ENCODE data around the gene PHEX. TPM values are rescaled to one million over a fixed set of nuclear protein-coding genes. Genes with fewer than 3 reads are reported as not detected.

PHEX gene
- total and polyA plus RNA-seq, 8 donors, result 0.05 to 0.73 (median 0.14) TPM; not detected in 5

DNA sequence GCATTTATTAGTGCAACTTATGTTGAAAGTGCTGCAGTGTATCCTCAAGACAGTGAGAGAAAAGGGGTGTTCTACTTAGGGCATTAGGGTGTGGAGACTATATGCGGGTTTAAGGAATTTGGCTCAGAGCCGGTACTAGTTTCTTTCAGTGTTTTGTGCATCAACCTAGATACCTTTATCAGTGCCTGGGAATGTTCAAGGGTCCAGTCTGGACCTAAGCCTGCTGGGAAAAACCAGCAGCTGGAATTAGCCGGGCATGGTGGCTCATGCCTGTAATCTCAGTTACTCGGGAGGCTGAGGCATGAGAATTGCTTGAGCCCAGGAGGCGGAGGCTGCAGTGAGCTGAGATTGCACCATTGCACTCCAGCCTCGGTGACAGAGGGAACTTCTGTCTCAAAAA, 7.4 kb downstream of the PHEX start:
- Histone ChIP-seq H3K36me3 (no peaks in the 10 kb centered on the region), H3K4me1 (no peaks in the 10 kb centered on the region), H3K4me3 (no peak overlapping the region), H3K27me3 (no peaks in the 10 kb centered on the region), H3K9me3 (no peaks in the 10 kb centered on the region), H3K27ac (no peak overlapping the region)
- TF ChIP-seq EP300 (IDR thresholded peaks at IDR 0.05) (no peak), POLR2A (IDR thresholded peaks at IDR 0.05) (no peak), POLR2AphosphoS5 (IDR thresholded peaks at IDR 0.05) (no peak)
- TF ChIP-seq, protein P1, sequence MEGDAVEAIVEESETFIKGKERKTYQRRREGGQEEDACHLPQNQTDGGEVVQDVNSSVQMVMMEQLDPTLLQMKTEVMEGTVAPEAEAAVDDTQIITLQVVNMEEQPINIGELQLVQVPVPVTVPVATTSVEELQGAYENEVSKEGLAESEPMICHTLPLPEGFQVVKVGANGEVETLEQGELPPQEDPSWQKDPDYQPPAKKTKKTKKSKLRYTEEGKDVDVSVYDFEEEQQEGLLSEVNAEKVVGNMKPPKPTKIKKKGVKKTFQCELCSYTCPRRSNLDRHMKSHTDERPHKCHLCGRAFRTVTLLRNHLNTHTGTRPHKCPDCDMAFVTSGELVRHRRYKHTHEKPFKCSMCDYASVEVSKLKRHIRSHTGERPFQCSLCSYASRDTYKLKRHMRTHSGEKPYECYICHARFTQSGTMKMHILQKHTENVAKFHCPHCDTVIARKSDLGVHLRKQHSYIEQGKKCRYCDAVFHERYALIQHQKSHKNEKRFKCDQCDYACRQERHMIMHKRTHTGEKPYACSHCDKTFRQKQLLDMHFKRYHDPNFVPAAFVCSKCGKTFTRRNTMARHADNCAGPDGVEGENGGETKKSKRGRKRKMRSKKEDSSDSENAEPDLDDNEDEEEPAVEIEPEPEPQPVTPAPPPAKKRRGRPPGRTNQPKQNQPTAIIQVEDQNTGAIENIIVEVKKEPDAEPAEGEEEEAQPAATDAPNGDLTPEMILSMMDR (IDR thresholded peaks at IDR 0.05), result no peak
- WGBS, 5 donors, result 82 to 92% (median 85%) methylated on average over 4 to 6 of the region's 6 CpGs
- no peak for DNase-seq
- intact Hi-C loops (cut with DNase I; ENCODE audit: low total_unique reads), result no loop called here

DNA sequence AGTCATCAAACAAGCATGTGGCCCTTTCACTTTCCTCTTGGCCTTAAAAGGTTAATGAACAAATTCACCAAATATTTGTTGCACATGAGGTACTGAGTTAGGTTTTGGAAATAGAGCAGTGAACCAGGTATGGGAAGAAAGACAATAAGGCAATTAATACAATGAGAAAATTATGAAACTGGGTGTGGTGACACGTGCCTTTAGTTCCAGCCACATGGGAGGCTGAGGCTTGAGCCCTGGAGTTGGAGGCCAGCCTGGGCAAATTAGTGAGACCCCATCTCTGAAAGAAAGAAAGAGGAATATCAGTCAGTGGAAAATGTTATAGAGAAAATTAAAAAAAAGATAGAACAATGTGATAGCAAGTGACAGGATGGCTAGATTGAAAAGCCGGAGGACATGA, 8.1 kb downstream of the PHEX start:
- Histone ChIP-seq H3K9me3 (no peaks in the 10 kb centered on the region), H3K27me3 (no peaks in the 10 kb centered on the region), H3K4me1 (no peaks in the 10 kb centered on the region), H3K4me3 (no peak overlapping the region), H3K36me3 (no peaks in the 10 kb centered on the region), H3K27ac (no peak overlapping the region)
- intact Hi-C loops (cut with DNase I; ENCODE audit: low total_unique reads), result no loop called here
- DNase-seq, result no peak
- 77 to 94% (median 89%) methylated on average over 2 of the region's 2 CpGs for WGBS, 5 donors
- no peak for TF ChIP-seq POLR2AphosphoS5 (IDR thresholded peaks at IDR 0.05)
- no peak for TF ChIP-seq POLR2A (IDR thresholded peaks at IDR 0.05)
- TF ChIP-seq, protein P1 (IDR thresholded peaks at IDR 0.05), result no peak
- no peak for TF ChIP-seq EP300 (IDR thresholded peaks at IDR 0.05)

DNA sequence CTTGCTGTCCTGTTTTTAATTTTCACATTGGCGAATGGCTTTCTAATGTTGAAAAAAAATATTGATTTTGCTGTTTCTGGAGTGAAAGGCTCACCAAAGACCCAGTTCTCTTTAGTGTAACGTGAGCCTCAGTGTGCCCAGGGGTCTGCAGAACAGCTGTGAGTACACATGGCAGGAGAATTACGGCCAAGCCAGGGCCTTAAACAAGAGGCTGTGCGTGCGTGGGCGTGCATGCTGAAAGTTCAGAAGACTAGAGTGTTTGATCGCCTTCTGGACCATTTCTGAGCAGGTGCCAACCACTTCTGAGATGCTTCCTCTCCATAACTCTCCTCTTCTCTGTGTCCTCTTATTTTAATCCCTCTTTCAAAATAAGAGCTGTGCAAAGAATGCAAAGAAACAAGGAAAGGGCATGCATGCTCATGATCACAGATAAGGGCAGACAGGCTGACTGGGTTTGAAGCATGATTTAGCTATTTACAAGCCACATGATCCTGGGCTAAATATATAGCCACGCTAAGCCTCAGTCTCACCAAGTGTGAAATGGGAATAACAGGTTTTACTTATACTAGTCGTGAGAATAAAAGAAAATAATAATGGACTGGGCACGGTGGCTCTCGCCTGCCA, 9.9 kb downstream of the PHEX start:
- H3K9me3 ChIP-seq, result no peaks in the 10 kb centered on the region
- WGBS, 5 donors, result 73 to 80% (median 77%) methylated on average over 10 to 11 of the region's 11 CpGs
- no peak overlapping the region for H3K27ac ChIP-seq
- H3K36me3 ChIP-seq, result no peaks in the 10 kb centered on the region
- TF ChIP-seq POLR2AphosphoS5 (IDR thresholded peaks at IDR 0.05), result no peak
- TF ChIP-seq, protein P1 (IDR thresholded peaks at IDR 0.05), result no peak
- TF ChIP-seq POLR2A (IDR thresholded peaks at IDR 0.05), result no peak
- TF ChIP-seq EP300 (IDR thresholded peaks at IDR 0.05), result no peak
- DNase-seq, result no peak
- H3K27me3 ChIP-seq, result no peaks in the 10 kb centered on the region
- no peaks in the 10 kb centered on the region for H3K4me1 ChIP-seq
- intact Hi-C loops (cut with DNase I; ENCODE audit: low total_unique reads), result no loop called here
- H3K4me3 ChIP-seq, result no peak overlapping the region

DNA sequence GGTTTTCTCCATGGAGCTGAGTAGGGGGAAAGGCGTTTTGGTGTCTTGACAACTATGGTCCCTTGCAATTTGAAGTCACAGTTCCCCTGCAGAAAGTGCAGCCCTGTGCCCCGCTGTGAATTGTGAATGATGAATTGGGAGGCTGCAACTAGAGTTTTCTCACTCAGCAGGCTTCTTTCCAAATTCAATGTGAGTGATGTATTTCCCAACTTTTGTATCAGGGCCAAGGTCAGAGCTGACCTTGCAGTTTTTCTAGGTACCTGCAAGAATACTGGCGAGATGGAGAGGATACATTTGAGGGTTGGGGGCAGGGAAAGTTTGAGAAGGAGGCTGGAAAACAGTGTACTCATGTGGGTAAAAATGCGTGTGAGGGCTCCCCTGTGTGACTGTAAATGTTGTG, 11.7 kb downstream of the PHEX start:
- H3K27ac ChIP-seq, result no peak overlapping the region
- DNase-seq, result no peak
- H3K4me3 ChIP-seq, result no peak overlapping the region
- H3K36me3 ChIP-seq, result no peaks in the 10 kb centered on the region
- TF ChIP-seq POLR2AphosphoS5 (IDR thresholded peaks at IDR 0.05) (no peak), EP300 (IDR thresholded peaks at IDR 0.05) (no peak), POLR2A (IDR thresholded peaks at IDR 0.05) (no peak)
- TF ChIP-seq, protein P1 (IDR thresholded peaks at IDR 0.05), result no peak
- intact Hi-C loops (cut with DNase I; ENCODE audit: low total_unique reads), result no loop called here
- H3K9me3 ChIP-seq, result no peaks in the 10 kb centered on the region
- WGBS, 5 donors, result 49 to 69% (median 68%) methylated on average over 4 of the region's 4 CpGs
- no peaks in the 10 kb centered on the region for H3K27me3 ChIP-seq
- H3K4me1 ChIP-seq, result no peaks in the 10 kb centered on the region

Measured in stomach (tissue), 9 donors.